GM21786 (cell line): ENCODE data around the gene PPIB.
"Not testable (repeated sequence)": the region's sequence is repeated elsewhere in the genome, so short reads cannot be mapped to it uniquely, and the experiment has no call there.

Experiments used
- ATAC-seq: cut with Tn5 transposase; IDR thresholded peaks from one replicate; pipeline ENCODE4 v1.9.1; 2021; ENCODE audit not compliant: unreplicated experiment

Gene PPIB

GRCh38 chr15:64141798-64142512, 20.9 kb downstream of the PPIB start:
- ATAC-seq: no peak

- no peak for ATAC-seq
These were observed 24.4 kb downstream of the PPIB start for GRCh38 chr15:64138331-64138941.

GRCh38 chr15:64137226-64137833, 25.5 kb downstream of the PPIB start:
- ATAC-seq: no peak

- no peak for ATAC-seq
These were observed 26.5 kb downstream of the PPIB start for GRCh38 chr15:64136347-64136746.

DNA sequence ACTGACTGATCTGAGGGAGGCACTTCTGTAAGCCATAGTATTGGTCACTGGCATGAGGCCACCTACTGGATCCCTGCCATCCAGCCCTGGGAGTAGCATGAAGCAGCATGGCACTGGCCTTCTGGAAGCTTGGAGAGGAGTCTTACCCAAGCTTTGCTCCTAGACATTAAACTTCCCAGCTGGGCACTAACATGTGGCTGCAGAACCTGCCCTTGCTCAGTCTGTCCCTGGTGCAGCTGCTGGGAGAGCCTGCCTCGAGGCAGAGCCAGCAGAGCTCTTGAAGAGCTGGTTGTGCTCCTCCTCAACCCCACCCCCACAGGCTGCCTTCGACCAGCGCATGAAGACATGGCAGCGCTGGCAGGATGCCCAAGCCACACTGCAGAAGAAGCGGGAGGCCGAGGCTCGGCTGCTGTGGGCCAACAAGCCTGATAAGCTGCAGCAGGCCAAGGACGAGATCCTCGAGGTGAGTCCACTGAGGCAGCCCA, 28.4 kb downstream of the PPIB start:
- no peak for ATAC-seq

DNA sequence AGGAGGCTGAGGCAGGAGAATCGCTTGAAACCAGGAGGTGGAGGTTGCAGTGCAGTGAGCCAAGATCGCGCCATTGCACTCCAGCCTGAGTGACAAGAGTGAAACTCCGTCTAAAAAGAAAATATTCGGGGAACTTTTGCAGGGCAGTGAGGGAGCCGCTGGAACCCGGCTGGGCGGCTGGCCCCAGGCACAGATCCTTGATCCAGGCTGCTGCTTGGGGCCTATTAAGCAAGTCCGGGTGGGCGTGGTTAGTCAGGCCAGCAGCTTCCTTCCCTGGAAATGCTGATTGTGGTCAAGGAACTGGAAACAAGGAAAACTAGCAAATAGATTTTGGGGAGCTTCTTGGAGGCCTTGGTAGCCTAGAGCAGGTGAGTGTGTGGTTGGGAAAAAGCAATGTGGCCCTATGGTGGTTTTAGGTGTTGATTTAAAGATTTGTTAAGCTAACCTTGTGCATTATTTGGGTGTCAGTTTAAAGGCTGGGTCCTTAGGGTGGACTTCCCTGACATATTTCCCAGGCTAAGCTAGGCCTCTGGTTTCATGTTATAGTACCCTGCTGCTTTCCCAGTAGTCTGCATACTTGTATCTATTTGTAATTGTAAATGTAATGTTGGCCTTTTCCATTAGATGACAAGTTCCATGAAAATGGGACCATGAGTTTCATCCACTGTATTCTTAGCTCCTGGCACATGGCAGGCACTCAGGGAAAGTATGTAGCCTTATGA, 29.0 kb downstream of the PPIB start:
- ATAC-seq: no peak

GRCh38 chr15:64132217-64132616, 30.6 kb downstream of the PPIB start:
- no peak for ATAC-seq

DNA sequence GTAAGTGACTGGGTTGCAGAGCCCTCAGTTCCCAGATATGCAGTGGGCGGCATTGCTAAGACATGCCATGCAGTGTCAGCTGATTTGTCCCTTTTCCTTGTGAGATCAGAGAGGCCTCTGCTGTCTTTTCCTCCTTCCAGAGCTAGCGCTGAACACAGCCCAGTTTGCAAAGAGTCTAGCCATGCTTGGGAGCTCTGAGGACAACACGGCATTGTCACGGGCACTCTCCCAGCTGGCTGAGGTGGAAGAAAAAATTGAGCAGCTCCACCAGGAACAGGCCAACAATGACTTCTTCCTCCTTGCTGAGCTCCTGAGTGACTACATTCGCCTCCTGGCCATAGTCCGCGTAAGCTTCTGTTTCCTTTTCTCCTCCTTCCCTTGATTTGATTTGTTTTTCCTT, 31.3 kb downstream of the PPIB start:
- ATAC-seq: no peak

- ATAC-seq: no peak
These were observed 32.7 kb downstream of the PPIB start for GRCh38 chr15:64130159-64130558.

DNA sequence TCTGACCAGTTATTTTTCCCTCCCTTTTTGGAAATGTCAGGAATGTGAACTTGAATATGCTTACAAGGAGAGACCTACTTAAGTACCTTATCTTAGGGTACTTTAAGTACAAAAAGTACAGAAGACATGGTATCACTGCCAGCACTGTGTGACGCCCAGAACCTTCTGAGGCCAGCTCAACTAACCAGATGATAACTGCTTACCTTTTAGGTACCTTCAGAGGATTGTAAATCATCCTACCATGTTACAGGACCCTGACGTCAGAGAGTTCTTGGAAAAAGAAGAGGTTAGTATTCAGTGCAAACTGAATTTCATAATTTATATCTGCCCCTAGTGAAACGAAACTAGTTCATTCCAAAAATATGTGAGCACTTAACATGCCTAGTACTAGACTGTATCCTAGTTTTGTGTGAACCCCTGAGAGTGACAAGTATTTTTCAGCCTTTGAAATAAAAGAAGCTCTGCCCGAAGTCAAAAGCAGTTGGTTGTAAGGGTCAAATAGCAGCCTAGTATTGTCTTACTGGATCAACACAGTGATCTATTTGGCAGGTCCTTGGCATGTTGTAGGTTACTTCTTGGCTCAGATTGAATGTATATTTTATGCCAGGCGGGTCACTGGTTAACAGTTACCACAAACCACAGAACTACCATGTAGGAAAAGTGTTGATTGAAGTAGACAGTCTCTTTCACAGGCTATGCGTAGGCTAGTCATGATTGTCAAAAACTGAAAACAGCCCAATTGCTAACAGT, 35.1 kb downstream of the PPIB start:
- no peak for ATAC-seq

DNA sequence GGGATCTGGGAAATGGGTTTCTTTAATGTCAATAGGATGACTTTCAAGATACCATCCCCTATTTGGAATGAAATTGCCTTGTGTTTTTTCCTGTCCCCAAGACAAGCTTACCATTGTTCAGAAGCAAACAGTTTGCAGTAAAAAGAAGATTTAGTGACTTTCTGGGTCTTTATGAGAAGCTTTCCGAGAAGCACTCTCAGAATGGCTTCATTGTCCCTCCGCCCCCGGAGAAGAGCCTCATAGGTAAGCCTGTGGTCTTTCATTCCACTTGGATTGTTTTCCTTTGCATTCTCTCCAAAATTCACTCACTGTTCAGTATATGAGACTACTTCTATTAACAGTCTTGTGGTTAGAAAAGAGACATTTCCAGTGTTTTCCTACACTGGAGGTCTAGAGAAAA, 36.8 kb downstream of the PPIB start:
- no peak for ATAC-seq

DNA sequence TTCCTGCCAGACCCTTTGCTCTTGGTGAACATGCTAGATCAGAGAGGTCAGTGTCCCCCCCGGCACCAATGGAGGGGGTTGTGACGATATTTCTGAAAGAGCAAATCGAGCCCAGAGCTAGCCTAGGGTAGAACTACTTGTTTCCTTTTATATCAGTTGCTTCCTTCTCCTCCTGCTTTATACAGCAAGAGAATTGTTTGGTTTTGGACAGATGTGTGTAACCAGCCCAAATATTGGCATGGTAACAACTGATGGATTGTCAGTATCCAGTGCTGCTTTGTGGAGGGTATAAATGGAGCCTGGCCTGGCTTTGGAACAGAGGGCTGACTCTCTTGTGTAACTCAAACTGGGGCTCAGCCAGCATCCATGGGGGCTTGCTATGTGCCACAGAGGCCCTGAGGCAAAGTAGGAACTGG, 39.9 kb downstream of the PPIB start:
- ATAC-seq: no peak

DNA sequence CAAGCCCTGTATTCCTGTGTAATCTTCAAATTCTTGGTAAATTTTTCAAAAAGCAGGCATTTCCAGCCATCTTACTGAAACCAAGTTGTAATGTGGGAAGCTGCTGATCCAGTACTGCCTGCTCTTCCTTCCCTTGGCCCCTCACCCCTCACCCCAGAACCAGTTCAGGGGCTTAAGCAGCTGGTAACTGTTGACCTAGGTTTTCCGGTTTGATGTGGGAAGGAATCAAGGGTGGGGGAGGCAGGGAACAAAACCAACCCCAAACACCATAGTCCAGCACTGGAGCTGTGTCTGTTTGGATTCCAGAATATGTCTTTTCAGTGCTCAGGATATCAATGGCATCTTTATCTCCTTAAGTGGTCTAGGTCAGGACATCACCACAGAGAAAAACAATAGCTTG, 40.4 kb downstream of the PPIB start:
- no peak for ATAC-seq

GRCh38 chr15:64121614-64122013, 41.2 kb downstream of the PPIB start:
- no peak for ATAC-seq

DNA sequence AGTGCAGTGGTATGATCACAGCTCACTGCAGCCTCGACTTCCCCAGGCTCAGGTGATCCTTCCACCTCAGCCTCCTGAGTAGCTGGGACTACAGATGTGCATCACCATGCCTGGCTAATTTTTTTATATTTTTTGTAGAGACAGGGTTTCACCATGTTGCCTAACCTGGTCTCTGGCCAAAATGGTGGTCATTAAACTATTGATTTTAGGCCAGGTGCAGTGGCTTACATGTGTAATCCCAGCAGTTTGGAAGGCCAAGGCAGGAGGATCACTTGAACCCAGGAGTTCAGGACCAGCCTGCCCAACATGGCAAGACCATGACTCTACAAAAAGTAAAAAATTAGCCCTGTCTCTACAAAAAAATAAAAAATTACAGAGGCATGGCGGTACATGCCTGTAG, 42.5 kb downstream of the PPIB start:
- not testable (repeated sequence) for ATAC-seq

- ATAC-seq: no peak
These were observed 44.9 kb downstream of the PPIB start for GRCh38 chr15:64117759-64118487.

DNA sequence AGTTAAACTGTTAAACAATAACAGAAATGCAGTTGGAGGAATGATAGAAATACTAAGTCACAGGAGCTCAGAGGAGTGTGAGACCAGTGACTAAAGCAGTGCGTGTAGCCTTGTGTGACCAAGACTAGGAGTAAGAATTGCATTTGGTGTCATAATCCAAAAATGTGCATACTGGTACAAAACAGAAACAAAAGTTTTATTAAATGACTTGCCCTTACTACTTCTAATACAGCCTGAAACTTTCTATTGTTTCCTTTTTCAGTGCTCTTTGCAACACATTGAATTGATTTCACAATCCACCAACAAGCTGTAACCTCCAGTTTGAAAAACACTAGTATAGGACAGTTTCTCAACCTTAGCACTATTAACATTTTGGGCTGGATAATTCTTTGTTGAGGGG, 49.9 kb downstream of the PPIB start:
- no peak for ATAC-seq

DNA sequence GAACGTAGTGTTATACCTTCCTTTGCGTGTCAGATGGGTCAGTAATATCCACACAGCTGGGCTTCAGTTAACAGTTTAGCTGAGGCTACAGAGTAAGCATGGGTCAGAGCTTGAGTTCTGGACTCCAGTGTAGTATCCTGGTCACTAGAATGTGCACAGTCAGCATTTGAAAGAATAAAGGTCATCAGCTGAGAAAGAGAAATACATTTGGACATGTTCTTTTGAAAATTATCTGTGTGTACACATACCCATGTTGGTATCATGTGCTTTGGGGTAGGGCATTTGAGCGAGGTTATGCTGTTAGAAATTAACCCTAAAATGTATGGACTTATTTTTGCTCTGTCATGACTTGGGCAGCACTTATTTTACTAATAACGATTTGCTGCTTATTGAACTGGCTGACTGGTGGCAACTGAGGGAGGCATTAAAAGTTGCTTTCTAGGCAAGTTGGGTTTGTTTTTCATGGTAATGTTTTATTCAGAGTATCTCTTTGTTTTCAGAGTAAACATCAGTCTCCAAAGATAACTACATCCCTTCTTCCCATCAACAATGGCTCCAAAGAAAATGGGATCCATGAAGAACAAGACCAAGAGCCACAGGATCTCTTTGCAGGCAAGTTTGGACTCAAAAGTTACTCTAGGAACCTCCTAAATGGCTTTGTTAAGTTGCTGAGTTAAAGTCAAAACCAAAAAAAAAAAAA, 50.6 kb downstream of the PPIB start:
- ATAC-seq: no peak

DNA sequence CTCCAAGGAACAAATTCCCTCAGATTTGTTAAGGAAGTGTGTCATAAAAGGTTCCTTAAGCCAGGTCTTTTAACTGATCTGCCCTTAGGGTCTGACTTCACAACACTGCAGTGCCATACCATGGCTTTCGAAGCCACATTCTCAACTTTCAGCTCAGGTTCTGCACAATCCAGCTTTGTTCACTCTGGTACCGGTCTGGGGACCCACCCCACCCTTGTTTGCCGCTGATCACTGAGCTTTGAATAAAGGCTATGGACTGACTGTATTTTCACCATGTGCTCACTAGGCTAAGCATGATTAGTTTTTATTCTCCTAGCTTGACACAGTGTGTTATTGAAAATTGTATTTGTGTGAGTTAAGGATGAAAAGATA, 51.2 kb downstream of the PPIB start:
- ATAC-seq: no peak
